GM12878 (cell line): ENCODE results near the gene CARM1. TPM values are rescaled to one million over a fixed set of nuclear protein-coding genes. Genes with fewer than 3 reads are reported as not detected.

Source experiments
- CBX3 ChIP-seq: fragments of 200-600 bp; sonication (generic); IDR thresholded peaks from 2 replicates; pipeline ENCODE4 v1.6.1; 2016; ENCODE audit warnings: low read depth, borderline replicate concordance
- CHD1 ChIP-seq: IDR thresholded peaks from 2 replicates; pipeline ENCODE4 v1.6.1; 2012; ENCODE audit warnings: low read depth, low read length, improper control_type of control experiment
- NBN ChIP-seq: fragments of 450-650 bp; IDR thresholded peaks from 2 replicates; pipeline ENCODE4 v1.6.1; 2016
- POLR2A ChIP-seq: IDR thresholded peaks from 2 replicates; pipeline ENCODE4 v1.6.1; 2011; ENCODE audit warnings: low read depth, mild to moderate bottlenecking, low read length
- SMAD1 ChIP-seq: fragments of 450-650 bp; IDR thresholded peaks from 2 replicates; pipeline ENCODE4 v1.6.1; 2018; ENCODE audit warnings: mild to moderate bottlenecking, low read depth; ENCODE audit not compliant: partially characterized antibody
- ZBED1 ChIP-seq: IDR thresholded peaks from 2 replicates; pipeline ENCODE4 v1.6.1; 2016; ENCODE audit warnings: borderline replicate concordance
- ZNF217 ChIP-seq: fragments of 450-650 bp; IDR thresholded peaks from 2 replicates; pipeline ENCODE4 v1.6.1; 2017; ENCODE audit warnings: antibody characterized with exemption, mild to moderate bottlenecking
- polyA plus RNA-seq, 11 experiments: library from polyadenylated mRNA; depleted of rRNA in 4 of 11; unstranded in 6 of 11; stranded (reverse) in 5 of 11; fragments of >200 nt; fragmentation: Nextera tagmentation in 4 of 11; fragmentation: Illumina TruSeq in 1 of 11; extraction: Ambion mirVana in 4 of 11; extraction: Trizol in 1 of 11; gene quantifications; 1 replicate in 1 of 11; 2 replicates in 10 of 11; pipeline versions ENCODE4 v1.2.1 to v1.2.3, GENCODE V29; 2011 to 2016; ENCODE audit warnings: inconsistent platforms in 2 of 11, missing spikeins in 2 of 11, low read depth in 1 of 11
- total RNA-seq, 4 experiments: library from RNA; depleted of rRNA in 3 of 4; stranded (reverse); fragments of >200 nt in 3 of 4; fragmentation: Illumina TruSeq in 1 of 4; extraction: Trizol in 1 of 4; gene quantifications; 2 replicates each; pipeline versions ENCODE4 v1.2.1 to v1.2.3, GENCODE V29; 2013 to 2021
- TF ChIP-seq, protein P1 (sequence below): fragments of 450-650 bp; IDR thresholded peaks from 2 replicates; pipeline ENCODE4 v1.6.1; 2017; ENCODE audit warnings: mild to moderate bottlenecking, moderate library complexity
- TF ChIP-seq, protein P2 (sequence below): fragments of 450-650 bp; conservative IDR thresholded peaks from 2 replicates; pipeline ENCODE4 v1.6.1; 2017; ENCODE audit warnings: mild to moderate bottlenecking, moderate library complexity

The CARM1 gene
- total and polyA plus RNA-seq, 10 of the 15 experiments (the other 5 are each of a cell fraction or from before 2014, with no cell fraction given), result 0.45 to 116 (median 39.7) TPM

DNA sequence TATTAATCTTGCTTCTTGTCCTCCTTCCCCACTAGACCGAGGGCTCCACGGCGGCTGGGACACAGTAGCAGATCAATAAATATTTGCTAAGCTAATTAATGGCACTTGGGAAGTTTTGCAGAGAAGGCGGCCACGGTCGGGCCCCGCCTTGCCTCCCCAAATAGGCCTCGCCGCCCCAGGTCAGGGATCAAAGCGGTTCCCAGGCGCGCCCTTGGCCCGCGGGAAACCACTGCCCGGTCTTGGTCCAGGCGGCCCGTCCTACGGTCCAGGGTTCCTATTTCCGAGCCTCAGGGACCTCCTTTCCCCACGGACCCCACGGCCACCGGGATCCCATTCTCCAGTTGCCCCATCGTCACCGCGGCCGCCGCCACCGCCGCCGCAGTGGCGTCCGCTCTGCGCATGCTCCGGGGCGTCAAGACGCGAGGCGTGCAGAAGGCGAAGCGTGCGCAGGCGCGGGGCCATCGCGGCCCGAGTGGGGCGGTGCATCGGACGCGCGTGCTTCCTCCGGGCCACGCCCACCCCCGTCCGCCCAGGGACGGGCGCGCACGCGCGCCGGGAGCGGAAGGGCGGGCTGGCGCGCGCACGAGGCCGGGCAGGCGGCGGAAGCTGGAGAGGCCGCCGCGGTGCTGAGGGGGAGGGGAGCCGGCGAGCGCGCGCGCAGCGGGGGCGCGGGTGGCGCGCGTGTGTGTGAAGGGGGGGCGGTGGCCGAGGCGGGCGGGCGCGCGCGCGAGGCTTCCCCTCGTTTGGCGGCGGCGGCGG lies 89.1 kb downstream of the CARM1 start, which contains the start of gene SMARCA4 (continued):
- TF ChIP-seq, protein P1, sequence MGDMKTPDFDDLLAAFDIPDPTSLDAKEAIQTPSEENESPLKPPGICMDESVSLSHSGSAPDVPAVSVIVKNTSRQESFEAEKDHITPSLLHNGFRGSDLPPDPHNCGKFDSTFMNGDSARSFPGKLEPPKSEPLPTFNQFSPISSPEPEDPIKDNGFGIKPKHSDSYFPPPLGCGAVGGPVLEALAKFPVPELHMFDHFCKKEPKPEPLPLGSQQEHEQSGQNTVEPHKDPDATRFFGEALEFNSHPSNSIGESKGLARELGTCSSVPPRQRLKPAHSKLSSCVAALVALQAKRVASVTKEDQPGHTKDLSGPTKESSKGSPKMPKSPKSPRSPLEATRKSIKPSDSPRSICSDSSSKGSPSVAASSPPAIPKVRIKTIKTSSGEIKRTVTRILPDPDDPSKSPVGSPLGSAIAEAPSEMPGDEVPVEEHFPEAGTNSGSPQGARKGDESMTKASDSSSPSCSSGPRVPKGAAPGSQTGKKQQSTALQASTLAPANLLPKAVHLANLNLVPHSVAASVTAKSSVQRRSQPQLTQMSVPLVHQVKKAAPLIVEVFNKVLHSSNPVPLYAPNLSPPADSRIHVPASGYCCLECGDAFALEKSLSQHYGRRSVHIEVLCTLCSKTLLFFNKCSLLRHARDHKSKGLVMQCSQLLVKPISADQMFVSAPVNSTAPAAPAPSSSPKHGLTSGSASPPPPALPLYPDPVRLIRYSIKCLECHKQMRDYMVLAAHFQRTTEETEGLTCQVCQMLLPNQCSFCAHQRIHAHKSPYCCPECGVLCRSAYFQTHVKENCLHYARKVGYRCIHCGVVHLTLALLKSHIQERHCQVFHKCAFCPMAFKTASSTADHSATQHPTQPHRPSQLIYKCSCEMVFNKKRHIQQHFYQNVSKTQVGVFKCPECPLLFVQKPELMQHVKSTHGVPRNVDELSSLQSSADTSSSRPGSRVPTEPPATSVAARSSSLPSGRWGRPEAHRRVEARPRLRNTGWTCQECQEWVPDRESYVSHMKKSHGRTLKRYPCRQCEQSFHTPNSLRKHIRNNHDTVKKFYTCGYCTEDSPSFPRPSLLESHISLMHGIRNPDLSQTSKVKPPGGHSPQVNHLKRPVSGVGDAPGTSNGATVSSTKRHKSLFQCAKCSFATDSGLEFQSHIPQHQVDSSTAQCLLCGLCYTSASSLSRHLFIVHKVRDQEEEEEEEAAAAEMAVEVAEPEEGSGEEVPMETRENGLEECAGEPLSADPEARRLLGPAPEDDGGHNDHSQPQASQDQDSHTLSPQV, result no peak
- TF ChIP-seq POLR2A, result peak; percentile 97
- TF ChIP-seq NBN, result peak; percentile 34; the same call in 1 of the 2 replicates
- TF ChIP-seq CHD1, result no peak
- no peak for TF ChIP-seq CBX3
- TF ChIP-seq ZNF217, result no peak
- no peak for TF ChIP-seq SMAD1
- TF ChIP-seq ZBED1, result no peak
- TF ChIP-seq, protein P2, sequence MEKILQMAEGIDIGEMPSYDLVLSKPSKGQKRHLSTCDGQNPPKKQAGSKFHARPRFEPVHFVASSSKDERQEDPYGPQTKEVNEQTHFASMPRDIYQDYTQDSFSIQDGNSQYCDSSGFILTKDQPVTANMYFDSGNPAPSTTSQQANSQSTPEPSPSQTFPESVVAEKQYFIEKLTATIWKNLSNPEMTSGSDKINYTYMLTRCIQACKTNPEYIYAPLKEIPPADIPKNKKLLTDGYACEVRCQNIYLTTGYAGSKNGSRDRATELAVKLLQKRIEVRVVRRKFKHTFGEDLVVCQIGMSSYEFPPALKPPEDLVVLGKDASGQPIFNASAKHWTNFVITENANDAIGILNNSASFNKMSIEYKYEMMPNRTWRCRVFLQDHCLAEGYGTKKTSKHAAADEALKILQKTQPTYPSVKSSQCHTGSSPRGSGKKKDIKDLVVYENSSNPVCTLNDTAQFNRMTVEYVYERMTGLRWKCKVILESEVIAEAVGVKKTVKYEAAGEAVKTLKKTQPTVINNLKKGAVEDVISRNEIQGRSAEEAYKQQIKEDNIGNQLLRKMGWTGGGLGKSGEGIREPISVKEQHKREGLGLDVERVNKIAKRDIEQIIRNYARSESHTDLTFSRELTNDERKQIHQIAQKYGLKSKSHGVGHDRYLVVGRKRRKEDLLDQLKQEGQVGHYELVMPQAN, result no peak
- TF ChIP-seq, all 136 proteins: peak for 31
